SK-N-SH treated with all-trans-retinoic acid at 6 μM for 48 hours (cell line): ENCODE measurements around the gene TUT1.

ENCODE experiments used
- ATAC-seq: fragments of 200-7000 bp; cut with Tn5 transposase; 3 replicates; pipeline ENCODE4 v1.9.1; 2020; ENCODE audit warnings: mild to moderate bottlenecking, moderate library complexity
- ARNTL ChIP-seq: fragments of 450-650 bp; formaldehyde crosslinking; IDR thresholded peaks from 2 replicates; pipeline ENCODE4 v1.5.0; 2020; ENCODE audit warnings: low read depth, mild to moderate bottlenecking, moderate library complexity, borderline replicate concordance
- BACH2 ChIP-seq: fragments of 250-450 bp; sonication (Bioruptor Pico); IDR thresholded peaks from 2 replicates; pipeline ENCODE4 v1.9.0; 2021; ENCODE audit warnings: mild to moderate bottlenecking, borderline replicate concordance
- CSDC2 ChIP-seq: fragments of 250-450 bp; sonication (Bioruptor Pico); IDR thresholded peaks from 2 replicates; pipeline ENCODE4 v1.5.0; 2020; ENCODE audit warnings: mild to moderate bottlenecking, moderate library complexity
- ESRRG ChIP-seq: fragments of 250-450 bp; sonication (Bioruptor Pico); IDR thresholded peaks from 2 replicates; pipeline ENCODE4 v1.6.1; 2021; ENCODE audit warnings: mild to moderate bottlenecking
- GLIS3 ChIP-seq: fragments of 250-450 bp; sonication (Bioruptor Pico); IDR thresholded peaks from 2 replicates; pipeline ENCODE4 v1.5.0; 2020; ENCODE audit warnings: mild to moderate bottlenecking, moderate library complexity
- ISL1 ChIP-seq: fragments of 250-450 bp; sonication (Bioruptor Pico); IDR thresholded peaks from 2 replicates; pipeline ENCODE4 v2.1.2; 2022; ENCODE audit warnings: mild to moderate bottlenecking, moderate library complexity
- OSR1 ChIP-seq: fragments of 250-450 bp; sonication (Bioruptor Pico); IDR thresholded peaks from 2 replicates; pipeline ENCODE4 v1.8.0; 2022; ENCODE audit warnings: moderate library complexity, mild to moderate bottlenecking, inconsistent platforms
- PPARA ChIP-seq: fragments of 250-450 bp; sonication (Bioruptor Pico); IDR thresholded peaks from 2 replicates; pipeline ENCODE4 v1.5.0; 2020; ENCODE audit warnings: mild to moderate bottlenecking, borderline replicate concordance
- RARB ChIP-seq: fragments of 250-450 bp; sonication (Bioruptor Pico); IDR thresholded peaks from 2 replicates; pipeline ENCODE4 v1.8.0; 2021; ENCODE audit warnings: mild to moderate bottlenecking, moderate library complexity
- SNAI2 ChIP-seq: fragments of 250-450 bp; sonication (Bioruptor Pico); IDR thresholded peaks from 2 replicates; pipeline ENCODE4 v1.5.0; 2020; ENCODE audit warnings: mild to moderate bottlenecking, moderate library complexity
- TCF4 ChIP-seq: fragments of 250-450 bp; sonication (Bioruptor Pico); IDR thresholded peaks from 2 replicates; pipeline ENCODE4 v1.8.0; 2021; ENCODE audit warnings: mild to moderate bottlenecking, moderate library complexity, borderline replicate concordance
- TOX ChIP-seq: fragments of 250-450 bp; sonication (Bioruptor Pico); IDR thresholded peaks from 2 replicates; pipeline ENCODE4 v1.8.0; 2021; ENCODE audit warnings: mild to moderate bottlenecking, moderate library complexity, borderline replicate concordance
- ZC3H10 ChIP-seq: fragments of 250-450 bp; sonication (Bioruptor Pico); IDR thresholded peaks from 2 replicates; pipeline ENCODE4 v1.5.1; 2021; ENCODE audit warnings: mild to moderate bottlenecking, moderate library complexity
- ZFP3 ChIP-seq: fragments of 250-450 bp; sonication (Bioruptor Pico); IDR thresholded peaks from 2 replicates; pipeline ENCODE4 v1.5.0; 2020; ENCODE audit warnings: mild to moderate bottlenecking, moderate library complexity
- ZFP30 ChIP-seq: fragments of 450-650 bp; formaldehyde crosslinking; IDR thresholded peaks from 2 replicates; pipeline ENCODE4 v1.5.0; 2022; ENCODE audit warnings: mild to moderate bottlenecking, moderate library complexity
- ZNF565 ChIP-seq: fragments of 450-650 bp; formaldehyde crosslinking; conservative IDR thresholded peaks from 2 replicates; pipeline ENCODE4 v1.5.0; 2020; ENCODE audit warnings: low read depth, mild to moderate bottlenecking, moderate library complexity
- ZNF8 ChIP-seq: fragments of 450-650 bp; formaldehyde crosslinking; IDR thresholded peaks from 2 replicates; pipeline ENCODE4 v1.5.0; 2020; ENCODE audit warnings: mild to moderate bottlenecking, moderate library complexity
- TF ChIP-seq, protein P1 (sequence below): fragments of 250-450 bp; sonication (Bioruptor Pico); IDR thresholded peaks from 2 replicates; pipeline ENCODE4 v1.8.0; 2020; ENCODE audit warnings: mild to moderate bottlenecking, moderate library complexity, borderline replicate concordance
- TF ChIP-seq, protein P2 (sequence below): fragments of 250-450 bp; sonication (Bioruptor Pico); IDR thresholded peaks from 2 replicates; pipeline ENCODE4 v1.5.1; 2020; ENCODE audit warnings: low read depth, mild to moderate bottlenecking, moderate library complexity
- TF ChIP-seq, protein P3 (sequence below): fragments of 250-450 bp; sonication (Bioruptor Pico); IDR thresholded peaks from 2 replicates; pipeline ENCODE4 v1.5.1; 2021; ENCODE audit warnings: mild to moderate bottlenecking, moderate library complexity
- TF ChIP-seq, protein P4 (sequence below): fragments of 250-450 bp; sonication (Bioruptor Pico); IDR thresholded peaks from 2 replicates; pipeline ENCODE4 v1.8.0; 2021; ENCODE audit warnings: low read depth, mild to moderate bottlenecking, moderate library complexity, borderline replicate concordance

Gene TUT1

DNA sequence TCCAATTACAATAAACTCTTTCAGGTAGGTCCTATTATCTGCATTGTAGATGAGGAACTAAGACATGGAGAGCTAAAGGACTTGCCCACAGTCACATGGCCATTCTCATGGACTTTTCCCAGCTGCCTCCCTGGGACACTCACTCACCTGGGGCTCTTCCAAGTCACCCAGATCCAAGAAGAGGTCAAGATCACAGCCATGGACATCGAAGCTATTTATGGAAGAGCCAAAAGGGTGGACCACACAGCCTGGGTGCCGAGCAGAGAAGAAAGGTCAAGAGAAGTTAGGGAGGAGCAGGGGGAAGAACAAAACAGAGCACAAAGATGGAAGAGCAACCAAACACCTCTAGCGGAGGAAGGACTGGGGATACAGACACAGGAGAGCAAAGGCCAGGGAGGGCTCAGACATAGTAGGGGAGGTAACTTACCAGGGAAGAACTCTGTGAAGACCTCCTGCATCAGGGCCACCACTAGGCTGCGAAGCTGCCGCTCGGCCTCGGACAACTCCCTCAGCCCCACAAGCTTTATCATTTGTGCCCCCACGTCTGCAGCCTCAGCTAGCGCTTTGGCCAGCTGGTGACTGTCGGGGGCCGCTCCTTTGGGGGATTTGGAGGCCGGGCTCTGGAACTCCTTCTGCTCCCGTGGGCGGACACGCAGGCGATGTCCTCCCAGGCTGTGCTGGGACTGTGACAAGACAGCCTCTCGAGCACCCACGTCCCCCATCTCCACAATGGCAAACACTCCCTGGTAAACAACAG is 10.2 kb downstream of the TUT1 start:
- ATAC-seq = no peak
- no peak for TF ChIP-seq ARNTL
- no peak for TF ChIP-seq ZFP30 (CRISPR knock-in tag)
- TF ChIP-seq ESRRG = no peak
- no peak for TF ChIP-seq ZNF8
- TF ChIP-seq GLIS3 (CRISPR knock-in tag) = no peak

DNA sequence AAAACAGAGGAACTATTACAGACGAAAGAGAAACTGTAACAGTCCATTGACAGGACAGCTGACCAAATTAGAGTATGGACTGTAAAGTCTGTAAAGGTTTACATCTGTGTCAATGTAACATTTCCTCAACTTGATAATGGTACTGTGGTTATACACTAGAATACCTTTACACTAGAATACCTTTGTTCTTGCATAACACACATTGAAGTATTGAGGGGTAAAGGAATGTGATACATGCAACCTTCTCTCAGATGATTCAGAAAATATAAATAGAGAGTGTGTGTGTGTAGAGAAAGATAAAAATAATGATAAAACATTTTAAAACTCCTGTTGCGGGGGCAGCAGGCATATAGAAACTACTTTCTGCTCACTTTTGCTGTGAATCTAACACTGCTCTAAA is 12.1 kb downstream of the TUT1 start:
- TF ChIP-seq TCF4 (CRISPR knock-in tag) (no peak), SNAI2 (CRISPR knock-in tag) (no peak), CSDC2 (CRISPR knock-in tag) (no peak), ZC3H10 (CRISPR knock-in tag) (no peak), ARNTL (no peak), ZFP3 (CRISPR knock-in tag) (no peak), ZNF565 (CRISPR knock-in tag) (no peak), ESRRG (no peak), ISL1 (CRISPR knock-in tag) (no peak), ZFP30 (CRISPR knock-in tag) (no peak), PPARA (CRISPR knock-in tag) (no peak)
- TF ChIP-seq, protein P1, sequence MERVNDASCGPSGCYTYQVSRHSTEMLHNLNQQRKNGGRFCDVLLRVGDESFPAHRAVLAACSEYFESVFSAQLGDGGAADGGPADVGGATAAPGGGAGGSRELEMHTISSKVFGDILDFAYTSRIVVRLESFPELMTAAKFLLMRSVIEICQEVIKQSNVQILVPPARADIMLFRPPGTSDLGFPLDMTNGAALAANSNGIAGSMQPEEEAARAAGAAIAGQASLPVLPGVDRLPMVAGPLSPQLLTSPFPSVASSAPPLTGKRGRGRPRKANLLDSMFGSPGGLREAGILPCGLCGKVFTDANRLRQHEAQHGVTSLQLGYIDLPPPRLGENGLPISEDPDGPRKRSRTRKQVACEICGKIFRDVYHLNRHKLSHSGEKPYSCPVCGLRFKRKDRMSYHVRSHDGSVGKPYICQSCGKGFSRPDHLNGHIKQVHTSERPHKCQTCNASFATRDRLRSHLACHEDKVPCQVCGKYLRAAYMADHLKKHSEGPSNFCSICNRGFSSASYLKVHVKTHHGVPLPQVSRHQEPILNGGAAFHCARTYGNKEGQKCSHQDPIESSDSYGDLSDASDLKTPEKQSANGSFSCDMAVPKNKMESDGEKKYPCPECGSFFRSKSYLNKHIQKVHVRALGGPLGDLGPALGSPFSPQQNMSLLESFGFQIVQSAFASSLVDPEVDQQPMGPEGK (CRISPR knock-in tag) = no peak

DNA sequence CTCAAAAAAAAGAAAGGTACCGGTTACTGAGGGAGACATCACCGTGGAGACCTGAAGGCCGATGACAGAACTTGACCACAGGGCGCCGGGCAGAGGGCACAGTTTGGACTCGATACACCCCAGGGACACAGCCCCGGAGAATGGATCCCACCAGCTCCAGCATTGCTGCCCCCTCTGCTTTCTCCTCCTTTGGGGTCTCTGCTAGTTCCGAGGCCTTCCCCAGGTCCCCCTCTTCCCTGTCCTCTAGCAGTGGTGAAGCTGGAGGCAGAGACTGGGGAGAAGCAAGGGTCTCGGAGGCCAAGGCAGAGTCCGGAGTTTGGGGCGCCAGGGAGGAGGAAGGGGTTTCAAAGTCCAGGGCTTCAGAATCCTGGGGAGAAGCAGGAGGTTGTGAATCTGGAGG is 12.8 kb downstream of the TUT1 start:
- no peak for ATAC-seq

More for the DNA sequence above, 12.1 kb downstream of the TUT1 start:
- ATAC-seq = no peak

DNA sequence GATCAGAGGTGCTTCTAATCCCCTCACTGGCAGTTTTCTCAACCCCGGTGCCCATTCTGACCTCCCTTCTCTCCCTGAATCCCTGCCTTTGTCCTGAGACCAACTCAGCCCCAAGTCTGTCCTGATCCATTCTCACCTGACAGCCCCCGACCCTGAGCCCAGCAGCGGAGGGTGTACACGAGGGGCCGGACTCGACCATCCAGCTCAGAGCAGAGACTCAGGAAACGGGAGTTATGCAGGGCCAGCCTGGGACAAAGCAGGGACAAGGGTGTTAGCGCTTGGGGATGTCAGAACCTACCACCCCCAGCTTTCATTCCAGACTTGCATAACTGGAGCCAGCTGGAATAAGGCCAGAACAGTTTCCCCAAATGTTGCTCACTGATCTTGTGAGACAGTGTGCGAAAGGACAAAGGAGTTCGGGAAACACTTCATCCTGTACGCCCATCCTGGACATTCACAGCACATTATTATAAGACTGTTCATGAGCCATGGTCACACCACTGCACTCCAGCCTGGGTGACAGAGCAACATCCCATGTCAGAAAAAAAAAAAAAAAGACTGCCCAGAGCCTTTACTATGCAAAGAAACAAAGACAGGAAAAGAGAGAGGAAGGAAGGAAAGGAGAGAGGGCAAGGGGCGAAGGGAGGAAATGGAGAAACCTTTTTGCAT is 14.1 kb downstream of the TUT1 start:
- no peak for ATAC-seq
- TF ChIP-seq, protein P1 (CRISPR knock-in tag) = no peak
- TF ChIP-seq, protein P2, sequence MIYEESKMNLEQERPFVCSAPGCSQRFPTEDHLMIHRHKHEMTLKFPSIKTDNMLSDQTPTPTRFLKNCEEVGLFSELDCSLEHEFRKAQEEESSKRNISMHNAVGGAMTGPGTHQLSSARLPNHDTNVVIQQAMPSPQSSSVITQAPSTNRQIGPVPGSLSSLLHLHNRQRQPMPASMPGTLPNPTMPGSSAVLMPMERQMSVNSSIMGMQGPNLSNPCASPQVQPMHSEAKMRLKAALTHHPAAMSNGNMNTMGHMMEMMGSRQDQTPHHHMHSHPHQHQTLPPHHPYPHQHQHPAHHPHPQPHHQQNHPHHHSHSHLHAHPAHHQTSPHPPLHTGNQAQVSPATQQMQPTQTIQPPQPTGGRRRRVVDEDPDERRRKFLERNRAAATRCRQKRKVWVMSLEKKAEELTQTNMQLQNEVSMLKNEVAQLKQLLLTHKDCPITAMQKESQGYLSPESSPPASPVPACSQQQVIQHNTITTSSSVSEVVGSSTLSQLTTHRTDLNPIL (CRISPR knock-in tag) = no peak
- TF ChIP-seq SNAI2 (CRISPR knock-in tag) (no peak), TOX (CRISPR knock-in tag) (no peak), PPARA (CRISPR knock-in tag) (no peak), ZFP30 (CRISPR knock-in tag) (no peak), ZNF8 (no peak), TCF4 (CRISPR knock-in tag) (no peak), CSDC2 (CRISPR knock-in tag) (no peak), BACH2 (CRISPR knock-in tag) (no peak), ZFP3 (CRISPR knock-in tag) (no peak), OSR1 (CRISPR knock-in tag) (no peak), ISL1 (CRISPR knock-in tag) (no peak), ZNF565 (CRISPR knock-in tag) (no peak), RARB (CRISPR knock-in tag) (no peak)
- TF ChIP-seq, protein P3, sequence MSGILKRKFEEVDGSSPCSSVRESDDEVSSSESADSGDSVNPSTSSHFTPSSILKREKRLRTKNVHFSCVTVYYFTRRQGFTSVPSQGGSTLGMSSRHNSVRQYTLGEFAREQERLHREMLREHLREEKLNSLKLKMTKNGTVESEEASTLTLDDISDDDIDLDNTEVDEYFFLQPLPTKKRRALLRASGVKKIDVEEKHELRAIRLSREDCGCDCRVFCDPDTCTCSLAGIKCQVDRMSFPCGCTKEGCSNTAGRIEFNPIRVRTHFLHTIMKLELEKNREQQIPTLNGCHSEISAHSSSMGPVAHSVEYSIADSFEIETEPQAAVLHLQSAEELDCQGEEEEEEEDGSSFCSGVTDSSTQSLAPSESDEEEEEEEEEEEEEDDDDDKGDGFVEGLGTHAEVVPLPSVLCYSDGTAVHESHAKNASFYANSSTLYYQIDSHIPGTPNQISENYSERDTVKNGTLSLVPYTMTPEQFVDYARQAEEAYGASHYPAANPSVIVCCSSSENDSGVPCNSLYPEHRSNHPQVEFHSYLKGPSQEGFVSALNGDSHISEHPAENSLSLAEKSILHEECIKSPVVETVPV (CRISPR knock-in tag) = no peak
- TF ChIP-seq, protein P4, sequence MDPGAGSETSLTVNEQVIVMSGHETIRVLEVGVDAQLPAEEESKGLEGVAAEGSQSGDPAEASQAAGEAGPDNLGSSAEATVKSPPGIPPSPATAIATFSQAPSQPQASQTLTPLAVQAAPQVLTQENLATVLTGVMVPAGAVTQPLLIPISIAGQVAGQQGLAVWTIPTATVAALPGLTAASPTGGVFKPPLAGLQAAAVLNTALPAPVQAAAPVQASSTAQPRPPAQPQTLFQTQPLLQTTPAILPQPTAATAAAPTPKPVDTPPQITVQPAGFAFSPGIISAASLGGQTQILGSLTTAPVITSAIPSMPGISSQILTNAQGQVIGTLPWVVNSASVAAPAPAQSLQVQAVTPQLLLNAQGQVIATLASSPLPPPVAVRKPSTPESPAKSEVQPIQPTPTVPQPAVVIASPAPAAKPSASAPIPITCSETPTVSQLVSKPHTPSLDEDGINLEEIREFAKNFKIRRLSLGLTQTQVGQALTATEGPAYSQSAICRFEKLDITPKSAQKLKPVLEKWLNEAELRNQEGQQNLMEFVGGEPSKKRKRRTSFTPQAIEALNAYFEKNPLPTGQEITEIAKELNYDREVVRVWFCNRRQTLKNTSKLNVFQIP (CRISPR knock-in tag) = no peak
- TF ChIP-seq, all 23 proteins: peak for 0

More for the DNA sequence above, 12.8 kb downstream of the TUT1 start:
- TF ChIP-seq OSR1 (CRISPR knock-in tag) = no peak
- no peak for TF ChIP-seq ARNTL
- no peak for TF ChIP-seq SNAI2 (CRISPR knock-in tag)
- no peak for TF ChIP-seq ESRRG
